Keratinocyte (primary cell): ENCODE measurements around the gene MTHFD2L. TPM values are rescaled to one million over a fixed set of nuclear protein-coding genes. Genes with fewer than 3 reads are reported as not detected.

Experiments used
- DNase-seq: peaks from one replicate; pipeline ENCODE4 v3.0.0-alpha.2; 2011; ENCODE audit warnings: low read depth, missing footprints, low spot score
- FAIRE-seq: peaks from 2 replicates; lab custom pipeline; 2011; peaks lifted over from hg19 to GRCh38; lab: Jason Lieb, UNC
- H2AFZ ChIP-seq: 2 replicates; pipeline ENCODE4 v1.6.0; 2012; ENCODE audit warnings: low read length, control low read depth, inconsistent platforms; ENCODE audit not compliant: control insufficient read depth
- H3K27ac ChIP-seq: 2 replicates; pipeline ENCODE4 v1.5.1; 2011; ENCODE audit warnings: low read length; ENCODE audit not compliant: control insufficient read depth, insufficient read depth
- H3K27me3 ChIP-seq: 3 replicates; pipeline ENCODE4 v1.6.0; 2011; ENCODE audit warnings: low read length; ENCODE audit not compliant: control insufficient read depth, insufficient read depth; ENCODE audit errors: extremely low read depth
- H3K36me3 ChIP-seq, 2 experiments: 2 replicates in 1 of 2; 3 replicates in 1 of 2; pipeline ENCODE4 v1.5.1; 2011; ENCODE audit warnings: low read length in 2 of 2, mild to moderate bottlenecking in 1 of 2; ENCODE audit not compliant: control insufficient read depth in 2 of 2, insufficient read depth in 2 of 2; ENCODE audit errors: extremely low read depth in 1 of 2
- H3K4me1 ChIP-seq: 3 replicates; pipeline ENCODE4 v1.5.1; 2011; ENCODE audit warnings: low read length; ENCODE audit not compliant: control insufficient read depth, insufficient read depth; ENCODE audit errors: extremely low read depth
- H3K4me2 ChIP-seq: 3 replicates; pipeline ENCODE4 v1.6.0; 2011; ENCODE audit warnings: low read depth, low read length; ENCODE audit not compliant: control insufficient read depth, insufficient read depth; ENCODE audit errors: extremely low read depth
- H3K4me3 ChIP-seq, 3 experiments: fragments of 200-600 bp in 1 of 3; sonication (generic) in 1 of 3; 2 replicates in 2 of 3; 3 replicates in 1 of 3; pipeline ENCODE4 v1.5.1; 2011 to 2016; ENCODE audit warnings: low read length in 3 of 3, mild to moderate bottlenecking in 3 of 3, control low read depth in 2 of 3, inconsistent platforms in 1 of 3, low read depth in 1 of 3, mixed read lengths in 1 of 3, mixed run types in 1 of 3, moderate library complexity in 1 of 3; ENCODE audit not compliant: control insufficient read depth in 2 of 3, insufficient read depth in 2 of 3; ENCODE audit errors: extremely low read depth in 1 of 3
- H3K79me2 ChIP-seq: 2 replicates; pipeline ENCODE4 v1.6.0; 2012; ENCODE audit warnings: low read length; ENCODE audit not compliant: control insufficient read depth, insufficient read depth
- H3K9ac ChIP-seq: 3 replicates; pipeline ENCODE4 v1.6.0; 2011; ENCODE audit warnings: low read length; ENCODE audit not compliant: control insufficient read depth, insufficient read depth; ENCODE audit errors: extremely low read depth
- H3K9me1 ChIP-seq: 3 replicates; pipeline ENCODE4 v1.6.0; 2011; ENCODE audit warnings: low read length; ENCODE audit not compliant: control insufficient read depth, insufficient read depth; ENCODE audit errors: extremely low read depth
- H3K9me3 ChIP-seq: 2 replicates; pipeline ENCODE4 v1.5.1; 2012; ENCODE audit warnings: low read depth, low read length; ENCODE audit not compliant: control insufficient read depth
- H4K20me1 ChIP-seq: 3 replicates; pipeline ENCODE4 v1.6.0; 2011; ENCODE audit warnings: low read length; ENCODE audit not compliant: control insufficient read depth, insufficient read depth; ENCODE audit errors: extremely low read depth
- CTCF ChIP-seq, 3 experiments: IDR thresholded peaks in 1 of 3; conservative IDR thresholded peaks in 1 of 3; optimal IDR thresholded peaks in 1 of 3; 2 replicates in 2 of 3; 3 replicates in 1 of 3; pipeline versions ENCODE3 to v1.5.1; 2011; ENCODE audit warnings: low read length in 3 of 3, mild to moderate bottlenecking in 3 of 3, moderate library complexity in 2 of 3, control low read depth in 1 of 3, inconsistent platforms in 1 of 3; ENCODE audit not compliant: insufficient read depth in 2 of 3; ENCODE audit errors: extremely low read depth in 1 of 3
- EZH2 ChIP-seq: IDR thresholded peaks from one replicate; pipeline ENCODE4 v1.6.1; 2012; ENCODE audit warnings: inconsistent platforms, mild to moderate bottlenecking, low read length, moderate library complexity
- dilution Hi-C: fragments of 300-500 bp; cut with MboI; formaldehyde crosslinking; loops from one replicate; pipeline ENCODE4 v1.7.0; 2020; ENCODE audit warnings: low sequenced_read_pairs; ENCODE audit not compliant: extremely low pct_ligation_motif_present
- polyA plus RNA-seq, 5 experiments: library from polyadenylated mRNA; depleted of rRNA in 3 of 5; stranded (reverse) in 3 of 5; stranded (forward) in 1 of 5; unstranded in 1 of 5; fragments of >200 nt; gene quantifications; 1 replicate in 1 of 5; 2 replicates in 3 of 5; 3 replicates in 1 of 5; pipeline versions ENCODE4 v1.2.1 to v1.2.3, GENCODE V29; 2011 to 2012; ENCODE audit warnings: missing spikeins in 2 of 5, low read depth in 1 of 5, low replicate concordance in 1 of 5

Gene MTHFD2L
- polyA plus RNA-seq, 1 donor (not counting 4 experiments of a cell fraction or from before 2014, with no cell fraction given): 30.4 TPM

- no peaks in the 10 kb centered on the region for H3K9me3 ChIP-seq
- peak overlapping the region; percentile 76 for H3K27ac ChIP-seq
- dilution Hi-C loops: no loop called here
- FAIRE-seq: peak; percentile 81
- H3K4me1 ChIP-seq: peaks cover 43% of the 10 kb centered on the region
- peaks cover 15% of the 10 kb centered on the region for H3K79me2 ChIP-seq
- H3K27me3 ChIP-seq: no peaks in the 10 kb centered on the region
- H2AFZ ChIP-seq: no peak overlapping the region
- no peaks in the 10 kb centered on the region for H4K20me1 ChIP-seq
- H3K36me3 ChIP-seq: peaks cover 2 to 19% of the 10 kb centered on the region in 2 experiments
- peak overlapping the region; percentile 78 for H3K9ac ChIP-seq
- TF ChIP-seq EZH2 (no peak), CTCF (optimal IDR thresholded peaks at IDR 0.05 in 1 of 3, IDR thresholded peaks at IDR 0.05 in 1 of 3, conservative IDR thresholded peaks at IDR 0.05 in 1 of 3; ENCODE audit: extremely low read depth in 1 of 3, insufficient read depth in 2 of 3, low read length in 3 of 3) (no peak)
- no peaks in the 10 kb centered on the region for H3K9me1 ChIP-seq
- H3K4me2 ChIP-seq: peak overlapping the region; percentile 89
- peak overlapping the region; percentile 53 to 92 (median 83) for H3K4me3 ChIP-seq
- no peak for DNase-seq
Measured at GRCh38 chr4:74309223-74309622, 151.3 kb downstream of the MTHFD2L start.

- peaks cover 6 to 40% of the 10 kb centered on the region in 2 experiments for H3K36me3 ChIP-seq
- FAIRE-seq: peak; percentile 74
- no peaks in the 10 kb centered on the region for H3K9me3 ChIP-seq
- no peaks in the 10 kb centered on the region for H4K20me1 ChIP-seq
- H3K9ac ChIP-seq: no peak overlapping the region
- H2AFZ ChIP-seq: no peak overlapping the region
- no peaks in the 10 kb centered on the region for H3K27me3 ChIP-seq
- TF ChIP-seq EZH2: no peak
- TF ChIP-seq CTCF (optimal IDR thresholded peaks at IDR 0.05 in 1 of 3, IDR thresholded peaks at IDR 0.05 in 1 of 3, conservative IDR thresholded peaks at IDR 0.05 in 1 of 3; ENCODE audit: extremely low read depth in 1 of 3, insufficient read depth in 2 of 3, low read length in 3 of 3): peak; percentile 23 to 56 (median 34)
- H3K4me1 ChIP-seq: peaks cover 31% of the 10 kb centered on the region
- peaks cover 15% of the 10 kb centered on the region for H3K79me2 ChIP-seq
- no peaks in the 10 kb centered on the region for H3K9me1 ChIP-seq
- peak overlapping the region; percentile 89 for H3K4me2 ChIP-seq
- DNase-seq: no peak
- no peak overlapping the region for H3K27ac ChIP-seq
- dilution Hi-C loops: no loop called here
- H3K4me3 ChIP-seq: peak overlapping the region in 1 of 3 experiments; percentile 31
Measured at GRCh38 chr4:74311696-74312313, 153.9 kb downstream of the MTHFD2L start.
